CD14-positive monocyte (primary cell): Measurements from ENCODE around the gene SPATA6L. TPM values are rescaled to one million over a fixed set of nuclear protein-coding genes. Genes with fewer than 3 reads are reported as not detected.
A peak's percentile ranks its signal among the peaks of the same experiment; 100 is the strongest.

ENCODE experiments used
- DNase-seq, 3 donors: peaks; one replicate each; pipeline ENCODE4 v3.0.0-alpha.2; 2011 to 2022
- H2AFZ ChIP-seq: 2 replicates; pipeline ENCODE4 v1.6.0; 2012; ENCODE audit warnings: mild to moderate bottlenecking, low read depth, low read length, inconsistent platforms; ENCODE audit not compliant: insufficient read depth, poor library complexity, severe bottlenecking
- H3K27ac ChIP-seq, 2 donors: 1 replicate in 1 of 2; 2 replicates in 1 of 2; pipeline ENCODE4 v1.5.1; 2012 to 2013; ENCODE audit warnings: low read length in 2 of 2, control low read depth in 1 of 2, inconsistent platforms in 1 of 2, low read depth in 1 of 2, mild to moderate bottlenecking in 1 of 2
- H3K27me3 ChIP-seq, 2 donors: one replicate each; pipeline versions ENCODE4 v1.6.0 to v1.6.1; 2011 to 2013; ENCODE audit warnings: low read length in 2 of 2; ENCODE audit not compliant: control insufficient read depth in 2 of 2, insufficient read depth in 2 of 2
- H3K36me3 ChIP-seq, 2 donors: replicated peaks in 1 of 2; 1 replicate in 1 of 2; 2 replicates in 1 of 2; pipeline versions ENCODE4 v1.5.1 to v1.6.1; 2012 to 2013; ENCODE audit warnings: low read length in 2 of 2, control low read depth in 1 of 2, inconsistent platforms in 1 of 2, mild to moderate bottlenecking in 1 of 2; ENCODE audit not compliant: insufficient read depth in 2 of 2, control insufficient read depth in 1 of 2
- H3K4me1 ChIP-seq, 2 donors: 1 replicate in 1 of 2; 2 replicates in 1 of 2; pipeline versions ENCODE4 v1.5.1 to v1.6.1; 2012 to 2013; ENCODE audit warnings: low read length in 2 of 2, control low read depth in 1 of 2, inconsistent platforms in 1 of 2, mild to moderate bottlenecking in 1 of 2, moderate library complexity in 1 of 2; ENCODE audit not compliant: insufficient read depth in 2 of 2, control insufficient read depth in 1 of 2
- H3K4me2 ChIP-seq: replicated peaks from 2 replicates; pipeline ENCODE3; 2012; ENCODE audit warnings: low read length, moderate library complexity, mild to moderate bottlenecking; ENCODE audit not compliant: poor library complexity, severe bottlenecking; ENCODE audit errors: extremely low read depth
- H3K4me3 ChIP-seq, 3 experiments: fragments of 200-600 bp in 1 of 3; sonication (generic) in 1 of 3; replicated peaks in 1 of 3; 1 replicate in 2 of 3; 2 replicates in 1 of 3; pipeline ENCODE4 v1.5.1; 2011 to 2013; ENCODE audit warnings: low read length in 3 of 3, mild to moderate bottlenecking in 3 of 3, control low read depth in 2 of 3, low read depth in 2 of 3, inconsistent platforms in 1 of 3, moderate library complexity in 1 of 3
- H3K79me2 ChIP-seq: 2 replicates; pipeline ENCODE4 v1.6.0; 2012; ENCODE audit warnings: mild to moderate bottlenecking, control low read depth, inconsistent platforms, low read length, moderate library complexity; ENCODE audit not compliant: insufficient read depth
- H3K9ac ChIP-seq: 2 replicates; pipeline ENCODE4 v1.6.0; 2017; ENCODE audit warnings: low read length, mild to moderate bottlenecking; ENCODE audit not compliant: insufficient read depth, poor library complexity, severe bottlenecking
- H3K9me3 ChIP-seq, 2 donors: replicated peaks in 1 of 2; 1 replicate in 1 of 2; 2 replicates in 1 of 2; pipeline versions ENCODE4 v1.5.1 to v1.6.1; 2012 to 2013; ENCODE audit warnings: low read length in 2 of 2, control low read depth in 1 of 2; ENCODE audit not compliant: control insufficient read depth in 1 of 2, insufficient read depth in 1 of 2
- H4K20me1 ChIP-seq: 2 replicates; pipeline ENCODE4 v1.6.0; 2012; ENCODE audit warnings: mild to moderate bottlenecking, low read length, control low read depth, moderate library complexity; ENCODE audit not compliant: insufficient read depth
- H3K27ac Mint-ChIP-seq, 7 donors: one replicate each; pipeline ENCODE4 v1.8.0; 2020; ENCODE audit warnings: mild to moderate bottlenecking in 7 of 7, mixed read lengths in 7 of 7, moderate library complexity in 6 of 7, inconsistent platforms in 2 of 7
- H3K27me3 Mint-ChIP-seq, 3 donors: one replicate each; pipeline ENCODE4 v1.8.0; 2021 to 2022; ENCODE audit warnings: low read depth in 3 of 3, mild to moderate bottlenecking in 3 of 3, mixed read lengths in 3 of 3, moderate library complexity in 3 of 3, inconsistent platforms in 1 of 3
- H3K36me3 Mint-ChIP-seq, 2 donors: one replicate each; pipeline ENCODE4 v1.8.0; 2020; ENCODE audit warnings: mixed read lengths in 2 of 2, inconsistent platforms in 1 of 2, mild to moderate bottlenecking in 1 of 2
- H3K4me1 Mint-ChIP-seq: one replicate; pipeline ENCODE4 v1.8.0; 2020; ENCODE audit warnings: mild to moderate bottlenecking, mixed read lengths
- H3K4me3 Mint-ChIP-seq, 2 donors: one replicate each; pipeline ENCODE4 v1.8.0; 2020; ENCODE audit warnings: mild to moderate bottlenecking in 2 of 2, mixed read lengths in 2 of 2, moderate library complexity in 1 of 2
- H3K9me3 Mint-ChIP-seq, 7 donors: one replicate each; pipeline ENCODE4 v1.8.0; 2020 to 2022; ENCODE audit warnings: mixed read lengths in 7 of 7, mild to moderate bottlenecking in 6 of 7, moderate library complexity in 6 of 7, inconsistent platforms in 2 of 7
- WGBS: methylation state at CpG from one replicate; pipeline ENCODE4 v1.1.5; 2013; ENCODE audit warnings: missing lambda C conversion rate; ENCODE audit not compliant: insufficient coverage; 5-methylcytosine and 5-hydroxymethylcytosine counted together
- intact Hi-C, 2 donors: fragments of 100-400 bp; cut with micrococcal nuclease; formaldehyde crosslinking; loops; one replicate each; pipeline versions ENCODE4 v1.15.0 to v1.15.1; 2023
- polyA plus RNA-seq, 3 donors: library from polyadenylated mRNA; depleted of rRNA in 1 of 3; unstranded in 2 of 3; stranded (reverse) in 1 of 3; fragments of 300-500 nt in 2 of 3; fragments of >200 nt in 1 of 3; fragmentation: Illumina TruSeq in 2 of 3; gene quantifications; 1 replicate in 2 of 3; 2 replicates in 1 of 3; pipeline ENCODE4 v1.2.3, GENCODE V29; 2012 to 2021
- TF ChIP-seq, protein P1 (sequence below): fragments of 200-600 bp; IDR thresholded peaks from one replicate; pipeline ENCODE4 v1.8.0; 2022; ENCODE audit warnings: antibody characterized with exemption, mild to moderate bottlenecking

The SPATA6L gene
- polyA plus RNA-seq, 3 donors: not detected

DNA sequence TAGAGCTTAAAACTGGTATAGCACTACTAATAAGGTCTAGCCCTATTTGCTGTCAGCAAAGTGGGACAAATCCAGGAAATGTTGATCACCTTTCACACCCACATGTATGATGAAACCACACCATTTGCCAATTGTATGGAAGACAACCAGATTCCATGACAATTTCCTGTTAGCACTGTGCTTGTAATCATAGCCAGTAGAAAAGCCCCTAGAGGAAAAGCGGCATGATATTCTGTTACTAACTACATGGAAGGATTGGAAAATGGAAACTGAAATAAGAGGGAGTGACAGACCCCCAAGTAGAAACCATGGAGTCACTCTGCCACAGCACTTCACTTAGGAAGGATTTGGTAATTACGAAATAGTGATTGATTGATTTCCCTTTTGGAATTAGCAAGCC lies 923 bp downstream of the SPATA6L start:
- Histone ChIP-seq H3K9ac (no peak overlapping the region), H3K4me1 (peaks cover 33 to 43% of the 10 kb centered on the region in 2 donors), H3K9me3 (no peaks in the 10 kb centered on the region), H4K20me1 (no peaks in the 10 kb centered on the region), H3K4me3 (no peak overlapping the region), H3K27ac (no peak overlapping the region), H3K4me2 (no peak overlapping the region), H2AFZ (no peak overlapping the region), H3K27me3 (peaks cover 14% of the 10 kb centered on the region in 2 donors), H3K79me2 (peaks cover 11% of the 10 kb centered on the region), H3K36me3 (no peaks in the 10 kb centered on the region)
- DNase-seq: no peak
- Mint-ChIP-seq H3K4me3 (peak overlapping the region in 1 of 2 donors; percentile 36), H3K36me3 (no peaks in the 10 kb centered on the region), H3K27me3 (peaks cover 31 to 41% (median 37%) of the 10 kb centered on the region in 3 donors), H3K9me3 (peaks cover 0 to under 1% (median 0%) of the 10 kb centered on the region in 7 donors), H3K27ac (no peak overlapping the region), H3K4me1 (peaks cover 51% of the 10 kb centered on the region)
- intact Hi-C loops: no loop called here
- TF ChIP-seq, protein P1, sequence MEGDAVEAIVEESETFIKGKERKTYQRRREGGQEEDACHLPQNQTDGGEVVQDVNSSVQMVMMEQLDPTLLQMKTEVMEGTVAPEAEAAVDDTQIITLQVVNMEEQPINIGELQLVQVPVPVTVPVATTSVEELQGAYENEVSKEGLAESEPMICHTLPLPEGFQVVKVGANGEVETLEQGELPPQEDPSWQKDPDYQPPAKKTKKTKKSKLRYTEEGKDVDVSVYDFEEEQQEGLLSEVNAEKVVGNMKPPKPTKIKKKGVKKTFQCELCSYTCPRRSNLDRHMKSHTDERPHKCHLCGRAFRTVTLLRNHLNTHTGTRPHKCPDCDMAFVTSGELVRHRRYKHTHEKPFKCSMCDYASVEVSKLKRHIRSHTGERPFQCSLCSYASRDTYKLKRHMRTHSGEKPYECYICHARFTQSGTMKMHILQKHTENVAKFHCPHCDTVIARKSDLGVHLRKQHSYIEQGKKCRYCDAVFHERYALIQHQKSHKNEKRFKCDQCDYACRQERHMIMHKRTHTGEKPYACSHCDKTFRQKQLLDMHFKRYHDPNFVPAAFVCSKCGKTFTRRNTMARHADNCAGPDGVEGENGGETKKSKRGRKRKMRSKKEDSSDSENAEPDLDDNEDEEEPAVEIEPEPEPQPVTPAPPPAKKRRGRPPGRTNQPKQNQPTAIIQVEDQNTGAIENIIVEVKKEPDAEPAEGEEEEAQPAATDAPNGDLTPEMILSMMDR: no peak
- no CpG with 5 or more reads among the region's 2 CpGs for WGBS

DNA sequence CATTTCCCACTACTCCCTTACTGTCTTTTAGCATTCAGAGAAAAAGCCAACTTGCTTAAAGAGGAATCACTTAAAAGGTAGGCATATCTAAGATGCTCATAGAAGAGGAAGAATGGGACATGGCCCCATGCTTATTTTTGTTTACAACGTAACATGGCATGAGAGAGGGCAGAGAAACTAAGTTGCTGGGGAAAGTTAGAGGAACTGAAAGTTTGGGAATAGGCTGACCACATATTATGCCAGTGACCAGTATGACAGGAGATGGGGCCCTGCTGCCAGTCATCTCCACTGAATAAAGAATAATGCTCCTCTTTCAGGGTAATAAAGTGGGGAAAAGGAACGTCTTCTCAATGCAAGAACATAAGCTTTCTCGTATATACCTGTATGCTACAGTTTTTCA lies 2.3 kb downstream of the SPATA6L start:
- Mint-ChIP-seq H3K4me1 (peaks cover 51% of the 10 kb centered on the region), H3K27ac (no peak overlapping the region), H3K27me3 (peaks cover 39 to 43% (median 40%) of the 10 kb centered on the region in 3 donors), H3K36me3 (no peaks in the 10 kb centered on the region), H3K9me3 (peaks cover 0 to 4% (median 0%) of the 10 kb centered on the region in 7 donors), H3K4me3 (peak overlapping the region in 1 of 2 donors; percentile 6)
- H4K20me1 ChIP-seq: no peaks in the 10 kb centered on the region
- whole genome bisulfite sequencing: 0% methylated on average over 1 of the region's 3 CpGs
- peaks cover 33 to 43% of the 10 kb centered on the region in 2 donors for H3K4me1 ChIP-seq
- TF ChIP-seq, protein P1: no peak
- H3K4me3 ChIP-seq: no peak overlapping the region
- no peak overlapping the region for H3K27ac ChIP-seq
- H3K27me3 ChIP-seq: peaks cover 14% of the 10 kb centered on the region in 2 donors
- H2AFZ ChIP-seq: no peak overlapping the region
- peaks cover 11% of the 10 kb centered on the region for H3K79me2 ChIP-seq
- intact Hi-C loops: no loop called here
- DNase-seq: peak; percentile 39 to 73 (median 46)
- no peaks in the 10 kb centered on the region for H3K36me3 ChIP-seq
- no peak overlapping the region for H3K9ac ChIP-seq
- H3K4me2 ChIP-seq: peak overlapping the region; percentile 87
- H3K9me3 ChIP-seq: no peaks in the 10 kb centered on the region
